Muscle layer of colon (tissue), 2 donors: ENCODE measurements around the gene SORBS1.

Experiments used
- H3K27ac ChIP-seq: one replicate; pipeline ENCODE4 v1.7.0; 2013; ENCODE audit warnings: low read depth, mild to moderate bottlenecking, low read length, moderate library complexity
- H3K27me3 ChIP-seq, 2 donors: one replicate each; pipeline ENCODE4 v1.7.0; 2013; ENCODE audit warnings: low read length in 2 of 2, mild to moderate bottlenecking in 2 of 2; ENCODE audit not compliant: insufficient read depth in 2 of 2, control insufficient read depth in 1 of 2
- H3K36me3 ChIP-seq: one replicate; pipeline ENCODE4 v1.7.0; 2013; ENCODE audit warnings: mild to moderate bottlenecking, low read length; ENCODE audit not compliant: insufficient read depth
- H3K4me1 ChIP-seq: one replicate; pipeline ENCODE4 v1.7.0; 2013; ENCODE audit warnings: mild to moderate bottlenecking, low read length; ENCODE audit not compliant: insufficient read depth
- H3K4me3 ChIP-seq, 2 donors: one replicate each; pipeline ENCODE4 v1.7.0; 2013; ENCODE audit warnings: low read length in 2 of 2, low read depth in 1 of 2, mild to moderate bottlenecking in 1 of 2, moderate library complexity in 1 of 2
- H3K9ac ChIP-seq: one replicate; pipeline ENCODE4 v1.7.0; 2013; ENCODE audit warnings: low read length
- H3K9me3 ChIP-seq: one replicate; pipeline ENCODE4 v1.7.0; 2013; ENCODE audit warnings: mild to moderate bottlenecking, low read length
- donor health status: abdominal sarcoma.
- donor health status: Adenocarcinoma of cecum.

The SORBS1 gene

GRCh38 chr10:95297402-95297801 lies 263.8 kb downstream of the SORBS1 start:
- Histone ChIP-seq H3K9ac (no peak overlapping the region), H3K4me1 (peaks cover 12% of the 10 kb centered on the region), H3K27me3 (peaks cover 0 to 7% of the 10 kb centered on the region in 2 donors), H3K27ac (no peak overlapping the region), H3K4me3 (no peak overlapping the region), H3K9me3 (no peaks in the 10 kb centered on the region), H3K36me3 (no peaks in the 10 kb centered on the region)

DNA sequence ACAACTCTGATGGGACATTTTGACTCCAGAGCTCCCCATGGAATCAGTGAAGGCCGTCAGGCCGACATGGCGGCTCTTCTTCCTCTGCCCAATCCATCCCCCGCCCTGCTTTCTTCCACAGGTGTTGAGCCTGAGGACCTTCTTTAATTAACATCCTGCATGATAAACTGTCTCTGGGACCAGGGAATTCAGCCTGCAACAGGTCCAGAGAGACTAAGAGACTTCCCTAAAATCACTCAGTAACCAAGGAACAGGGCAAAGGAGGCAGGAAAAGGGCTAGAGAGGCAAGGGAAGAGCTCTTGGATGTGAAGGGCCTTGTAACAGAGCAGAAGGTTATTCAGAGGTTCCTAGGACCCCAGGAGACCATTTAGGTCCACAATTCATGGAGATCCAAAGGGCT lies 264.4 kb downstream of the SORBS1 start:
- H3K36me3 ChIP-seq, result no peaks in the 10 kb centered on the region
- no peak overlapping the region for H3K4me3 ChIP-seq
- no peak overlapping the region for H3K9ac ChIP-seq
- no peak overlapping the region for H3K27ac ChIP-seq
- peaks cover 0 to 7% of the 10 kb centered on the region in 2 donors for H3K27me3 ChIP-seq
- no peaks in the 10 kb centered on the region for H3K9me3 ChIP-seq
- peaks cover 12% of the 10 kb centered on the region for H3K4me1 ChIP-seq

DNA sequence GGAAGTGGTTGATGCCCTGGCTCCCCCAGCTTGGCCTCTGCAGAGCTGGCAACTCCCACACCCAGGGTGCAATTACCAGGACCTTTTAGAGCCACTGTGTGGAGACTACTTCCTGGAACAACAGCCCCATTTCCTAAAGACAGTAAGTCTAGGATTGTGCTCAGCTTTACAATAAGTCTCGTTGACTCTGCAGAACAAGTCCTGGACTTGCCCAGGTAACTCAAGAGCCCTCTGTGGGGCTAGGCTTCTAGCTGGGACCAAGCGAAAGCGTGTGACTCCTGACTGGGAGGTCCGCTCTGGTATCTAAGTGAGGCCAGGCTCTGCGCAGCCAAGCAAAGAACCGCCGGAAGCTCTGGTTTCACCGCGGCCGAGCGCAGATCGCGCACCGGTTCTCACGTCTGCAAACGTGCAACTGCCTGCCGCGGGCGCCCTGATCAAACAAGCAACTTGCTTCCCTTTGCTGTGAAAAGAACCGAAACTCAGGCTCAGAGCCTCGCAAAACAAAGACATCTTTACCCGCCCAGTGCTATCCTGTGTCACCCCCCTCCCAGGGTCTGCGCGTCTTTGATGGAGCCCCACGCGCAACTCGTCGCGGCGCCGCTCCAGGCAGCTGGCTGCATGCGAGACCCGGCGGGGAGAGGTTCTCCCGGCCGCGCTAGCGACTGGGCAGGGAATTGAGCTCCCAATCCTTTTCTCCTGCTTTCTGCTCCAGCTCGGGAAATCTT lies 266.0 kb downstream of the SORBS1 start:
- Histone ChIP-seq H3K4me1 (peaks cover 12% of the 10 kb centered on the region), H3K9ac (no peak overlapping the region), H3K9me3 (no peaks in the 10 kb centered on the region), H3K27ac (no peak overlapping the region), H3K4me3 (peak overlapping the region; percentile 33 to 57), H3K36me3 (no peaks in the 10 kb centered on the region), H3K27me3 (peaks cover under 1 to 7% of the 10 kb centered on the region in 2 donors)

- Histone ChIP-seq H3K27ac (no peak overlapping the region), H3K4me1 (peaks cover 12% of the 10 kb centered on the region), H3K4me3 (no peak overlapping the region), H3K36me3 (no peaks in the 10 kb centered on the region), H3K9ac (no peak overlapping the region), H3K27me3 (peaks cover 7 to 13% of the 10 kb centered on the region in 2 donors), H3K9me3 (no peaks in the 10 kb centered on the region)
These were observed 267.5 kb downstream of the SORBS1 start for GRCh38 chr10:95293631-95294030.

- H3K27me3 ChIP-seq, result peaks cover 7 to 13% of the 10 kb centered on the region in 2 donors
These were observed 269.7 kb downstream of the SORBS1 start for GRCh38 chr10:95291365-95292039.

GRCh38 chr10:95290461-95291364 lies 270.5 kb downstream of the SORBS1 start, which contains the start of gene PDLIM1:
Gene PDLIM1 (minus strand): TSS chr10:95291003. CDS start chr10:95290915, 88 bp downstream.
- Histone ChIP-seq H3K4me1 (peaks cover 12% of the 10 kb centered on the region), H3K27me3 (peaks cover 7 to 13% of the 10 kb centered on the region in 2 donors), H3K27ac (peak within 1 kb of the TSS; percentile 34), H3K9me3 (no peaks in the 10 kb centered on the region), H3K9ac (peak within 1 kb of the TSS; percentile 4), H3K4me3 (peak within 1 kb of the TSS; percentile 60 to 76), H3K36me3 (no peaks in the 10 kb centered on the region)

More at GRCh38 chr10:95291365-95292039, 269.7 kb downstream of the SORBS1 start:
- Histone ChIP-seq H3K9me3 (no peaks in the 10 kb centered on the region), H3K9ac (no peak overlapping the region), H3K36me3 (no peaks in the 10 kb centered on the region), H3K27ac (no peak overlapping the region), H3K4me1 (peaks cover 12% of the 10 kb centered on the region), H3K4me3 (peak overlapping the region; percentile 14 to 39)

- peak overlapping the region; percentile 4 for H3K9ac ChIP-seq
- no peaks in the 10 kb centered on the region for H3K9me3 ChIP-seq
- H3K27ac ChIP-seq, result peak overlapping the region; percentile 7
- peak overlapping the region; percentile 60 to 76 for H3K4me3 ChIP-seq
- peaks cover 5% of the 10 kb centered on the region for H3K4me1 ChIP-seq
- peaks cover 5 to 13% of the 10 kb centered on the region in 2 donors for H3K27me3 ChIP-seq
- no peaks in the 10 kb centered on the region for H3K36me3 ChIP-seq
These were observed 271.2 kb downstream of the SORBS1 start for GRCh38 chr10:95289921-95290421.

- Histone ChIP-seq H3K9ac (peak overlapping the region; percentile 4), H3K36me3 (no peaks in the 10 kb centered on the region), H3K4me1 (no peaks in the 10 kb centered on the region), H3K4me3 (peak overlapping the region; percentile 60 to 76), H3K27ac (peak overlapping the region; percentile 7), H3K27me3 (peaks cover 0 to 13% of the 10 kb centered on the region in 2 donors), H3K9me3 (no peaks in the 10 kb centered on the region)
These were observed 271.9 kb downstream of the SORBS1 start for GRCh38 chr10:95289003-95289920.

DNA sequence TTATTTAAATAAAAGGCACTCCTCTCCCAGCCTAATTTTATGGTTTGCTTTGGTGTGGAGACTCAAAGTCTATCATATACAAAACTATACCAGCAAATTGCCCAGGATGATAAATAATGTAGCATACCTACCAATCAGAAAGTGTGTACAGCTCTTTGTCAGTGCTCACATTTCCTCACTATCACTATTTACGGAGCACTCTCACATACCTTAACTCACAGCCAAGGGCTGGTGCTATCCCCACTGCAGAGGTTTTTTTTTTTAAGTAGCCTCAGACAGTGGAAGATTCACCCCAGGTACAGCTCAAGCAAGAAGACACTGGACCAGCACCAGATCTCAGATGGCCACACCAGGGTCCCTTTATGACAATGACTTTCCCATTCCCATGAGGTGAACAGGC lies 272.9 kb downstream of the SORBS1 start:
- H3K9ac ChIP-seq, result no peak overlapping the region
- no peak overlapping the region for H3K27ac ChIP-seq
- H3K36me3 ChIP-seq, result no peaks in the 10 kb centered on the region
- peaks cover 0 to 13% of the 10 kb centered on the region in 2 donors for H3K27me3 ChIP-seq
- H3K4me1 ChIP-seq, result no peaks in the 10 kb centered on the region
- H3K4me3 ChIP-seq, result no peak overlapping the region
- no peaks in the 10 kb centered on the region for H3K9me3 ChIP-seq

- Histone ChIP-seq H3K27me3 (peaks cover 0 to 13% of the 10 kb centered on the region in 2 donors), H3K4me1 (no peaks in the 10 kb centered on the region), H3K9me3 (no peaks in the 10 kb centered on the region), H3K27ac (no peak overlapping the region), H3K9ac (no peak overlapping the region), H3K4me3 (no peak overlapping the region), H3K36me3 (no peaks in the 10 kb centered on the region)
These were observed 273.9 kb downstream of the SORBS1 start for GRCh38 chr10:95287281-95287680.
